ENCODE measurements around the gene LRRC57. TPM values are rescaled to one million over a fixed set of nuclear protein-coding genes. Genes with fewer than 3 reads are reported as not detected.

LRRC57 gene
- total RNA-seq, 4 donors from 2014 or later, result 12.8 to 20.1 (median 17.3) TPM

- WGBS, result 88% methylated on average over 10 of the region's 10 CpGs
- Histone ChIP-seq H3K36me3 (peaks cover 0 to 22% (median 12%) of the 10 kb centered on the region in 4 donors), H3K4me3 (no peak overlapping the region), H3K27me3 (no peaks in the 10 kb centered on the region), H3K27ac (replicated peaks in 1 of 4) (peak overlapping the region in 3 of 4 donors; percentile 39 to 77 (median 76)), H3K4me1 (peaks cover 24 to 84% (median 72%) of the 10 kb centered on the region in 4 donors), H3K9me3 (no peaks in the 10 kb centered on the region)
- DNase-seq (ENCODE audit: extremely low spot score), result no peak
- intact Hi-C loops (cut with DNase I), result no loop called here
- TF ChIP-seq CTCF (IDR thresholded peaks at IDR 0.05) (peak; percentile 7 to 44 (median 15)), EP300 (IDR thresholded peaks at IDR 0.05) (no peak)
Observed at GRCh38 chr15:42591238-42591934, 42.8 kb upstream of the LRRC57 start.

GRCh38 chr15:42590619-42591237, 42.1 kb upstream of the LRRC57 start:
- H3K4me3 ChIP-seq, result no peak overlapping the region
- intact Hi-C loops (cut with DNase I), result no loop called here
- peaks cover 17 to 83% (median 67%) of the 10 kb centered on the region in 4 donors for H3K4me1 ChIP-seq
- no peak for DNase-seq (ENCODE audit: extremely low spot score)
- peaks cover 0 to 24% (median 17%) of the 10 kb centered on the region in 4 donors for H3K36me3 ChIP-seq
- no peaks in the 10 kb centered on the region for H3K9me3 ChIP-seq
- TF ChIP-seq EP300 (IDR thresholded peaks at IDR 0.05), result no peak
- no peak for TF ChIP-seq POLR2AphosphoS5 (IDR thresholded peaks at IDR 0.05)
- TF ChIP-seq POLR2A (IDR thresholded peaks at IDR 0.05; ENCODE audit: low read depth), result no peak
- no peaks in the 10 kb centered on the region for H3K27me3 ChIP-seq
- WGBS, result 88% methylated on average over 5 of the region's 5 CpGs
- peak overlapping the region in 3 of 4 donors; percentile 39 to 77 (median 76) for H3K27ac ChIP-seq (replicated peaks in 1 of 4)

- Histone ChIP-seq H3K4me1 (peaks cover 48 to 87% (median 80%) of the 10 kb centered on the region in 4 donors), H3K36me3 (peaks cover 0 to 14% (median 12%) of the 10 kb centered on the region in 4 donors), H3K4me3 (peak overlapping the region; percentile 31 to 53 (median 44)), H3K9me3 (no peaks in the 10 kb centered on the region), H3K27ac (replicated peaks in 1 of 4) (peak overlapping the region; percentile 75 to 83 (median 81)), H3K27me3 (no peaks in the 10 kb centered on the region)
- 14% methylated on average over 4 of the region's 4 CpGs for WGBS
- DNase-seq (ENCODE audit: extremely low spot score), result no peak
- intact Hi-C loops (cut with DNase I), result no loop called here
- TF ChIP-seq POLR2A (IDR thresholded peaks at IDR 0.05; ENCODE audit: low read depth), result no peak
- no peak for TF ChIP-seq CTCF (IDR thresholded peaks at IDR 0.05)
- TF ChIP-seq POLR2AphosphoS5 (IDR thresholded peaks at IDR 0.05), result no peak
- no peak for TF ChIP-seq EP300 (IDR thresholded peaks at IDR 0.05)
Observed at GRCh38 chr15:42584031-42584765, 35.6 kb upstream of the LRRC57 start.

GRCh38 chr15:42582569-42583375, 34.2 kb upstream of the LRRC57 start:
- TF ChIP-seq CTCF (IDR thresholded peaks at IDR 0.05), result no peak
- TF ChIP-seq EP300 (IDR thresholded peaks at IDR 0.05), result no peak
- TF ChIP-seq POLR2AphosphoS5 (IDR thresholded peaks at IDR 0.05), result no peak
- no peak for TF ChIP-seq POLR2A (IDR thresholded peaks at IDR 0.05; ENCODE audit: low read depth)
- H3K4me1 ChIP-seq, result peaks cover 53 to 89% (median 85%) of the 10 kb centered on the region in 4 donors
- no peaks in the 10 kb centered on the region for H3K9me3 ChIP-seq
- peak overlapping the region; percentile 31 to 53 (median 44) for H3K4me3 ChIP-seq
- H3K27ac ChIP-seq (replicated peaks in 1 of 4), result peak overlapping the region; percentile 75 to 83 (median 81)
- 44% methylated on average over 8 of the region's 8 CpGs for WGBS
- intact Hi-C loops (cut with DNase I), result no loop called here
- peaks cover 0 to 14% (median 9%) of the 10 kb centered on the region in 4 donors for H3K36me3 ChIP-seq
- peak; percentile 12 for DNase-seq (ENCODE audit: extremely low spot score)
- H3K27me3 ChIP-seq, result no peaks in the 10 kb centered on the region
